Right renal pelvis (tissue), 4 donors: Measurements from ENCODE around the gene CD47. TPM values are rescaled to one million over a fixed set of nuclear protein-coding genes. Genes with fewer than 3 reads are reported as not detected.

Source experiments
- DNase-seq, 4 donors: peaks; one replicate each; pipeline ENCODE4 v3.0.0-alpha.2; 2013; ENCODE audit warnings: low read depth in 4 of 4, low spot score in 3 of 4, missing footprints in 1 of 4
- polyA plus RNA-seq, 4 donors: library from polyadenylated mRNA; unstranded; fragments of 120-200 nt; gene quantifications; one replicate each; pipeline ENCODE4 v1.2.1, GENCODE V29; 2013; ENCODE audit not compliant: insufficient read length in 4 of 4

Gene CD47
- polyA plus RNA-seq, 4 donors, result 51.3 to 92.9 (median 64.9) TPM

DNA sequence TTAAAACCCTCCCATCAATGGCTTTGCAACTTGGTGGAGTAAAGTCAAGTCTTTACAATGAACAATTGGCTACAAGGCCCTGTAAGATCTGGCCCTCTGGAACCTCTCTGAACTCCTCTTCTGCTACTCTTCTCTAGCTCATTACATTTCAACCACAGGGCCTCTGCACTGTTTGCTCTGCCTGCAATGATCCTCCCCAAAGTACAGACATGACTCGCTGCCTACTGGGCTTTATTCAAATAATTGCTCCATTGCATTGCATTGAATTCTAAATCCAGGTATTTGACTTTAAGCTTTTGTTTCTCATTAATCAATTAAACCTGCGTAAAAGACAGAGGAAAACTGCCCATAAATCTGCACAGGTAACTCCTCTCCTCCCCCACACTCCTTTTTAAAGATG, 96.7 kb downstream of the CD47 start:
- DNase-seq, result no peak

DNA sequence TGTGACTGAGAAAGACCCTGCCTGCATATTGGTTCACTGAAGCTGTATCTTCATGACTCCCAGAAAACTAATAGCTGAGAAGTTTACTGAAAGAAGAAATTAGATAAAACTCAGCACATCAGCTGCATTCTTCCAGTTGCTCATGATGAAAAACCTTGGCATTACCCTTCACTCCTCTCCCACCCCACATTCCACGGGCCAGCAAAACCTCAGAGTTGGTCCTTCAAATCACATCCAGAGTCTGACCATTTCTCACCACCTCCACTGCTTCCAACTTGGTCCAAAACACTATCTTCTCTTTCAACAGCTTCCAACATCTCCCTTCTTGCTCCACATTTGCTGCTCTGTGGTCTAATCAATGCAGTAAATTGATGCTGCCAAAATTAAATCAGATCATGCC, 97.1 kb downstream of the CD47 start:
- DNase-seq, result no peak

Other genes with a start within 250 kb of the CD47 start
- 100 to 1,000 TPM in 2 of 4 donors, 10 to 100 TPM in 2; 95.9 to 104 (median 99.8) TPM for gene IFT57, start 131.4 kb upstream of the CD47 start, polyA plus RNA-seq
- 10 to 100 TPM; 17.8 to 26.9 (median 19.6) TPM for gene HHLA2, start 205.5 kb upstream of the CD47 start, polyA plus RNA-seq